ENCODE results near the gene SDHAF2.
"Not testable (repeated sequence)": the region's sequence is repeated elsewhere in the genome, so short reads cannot be mapped to it uniquely, and the experiment has no call there.

DNA sequence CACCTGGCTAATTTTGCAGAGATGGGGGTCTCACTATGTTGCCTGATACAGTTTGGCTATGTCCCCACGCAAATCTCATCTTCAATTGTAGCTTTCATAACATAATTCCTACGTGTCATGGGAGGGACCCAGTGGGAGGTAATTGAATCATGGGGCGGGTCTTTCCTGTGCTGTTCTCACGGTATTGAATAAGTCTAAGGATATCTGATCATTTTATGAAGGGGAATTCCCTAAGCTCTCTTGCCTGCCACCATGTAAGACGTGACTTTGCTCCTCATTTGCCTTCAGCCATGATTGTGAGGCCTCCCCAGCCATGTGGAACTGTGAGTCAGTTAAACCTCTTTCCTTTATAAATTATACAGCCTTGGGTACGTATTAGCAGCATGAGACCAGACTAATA lies 37.7 kb downstream of the SDHAF2 start:
- TF ChIP-seq, protein P1, sequence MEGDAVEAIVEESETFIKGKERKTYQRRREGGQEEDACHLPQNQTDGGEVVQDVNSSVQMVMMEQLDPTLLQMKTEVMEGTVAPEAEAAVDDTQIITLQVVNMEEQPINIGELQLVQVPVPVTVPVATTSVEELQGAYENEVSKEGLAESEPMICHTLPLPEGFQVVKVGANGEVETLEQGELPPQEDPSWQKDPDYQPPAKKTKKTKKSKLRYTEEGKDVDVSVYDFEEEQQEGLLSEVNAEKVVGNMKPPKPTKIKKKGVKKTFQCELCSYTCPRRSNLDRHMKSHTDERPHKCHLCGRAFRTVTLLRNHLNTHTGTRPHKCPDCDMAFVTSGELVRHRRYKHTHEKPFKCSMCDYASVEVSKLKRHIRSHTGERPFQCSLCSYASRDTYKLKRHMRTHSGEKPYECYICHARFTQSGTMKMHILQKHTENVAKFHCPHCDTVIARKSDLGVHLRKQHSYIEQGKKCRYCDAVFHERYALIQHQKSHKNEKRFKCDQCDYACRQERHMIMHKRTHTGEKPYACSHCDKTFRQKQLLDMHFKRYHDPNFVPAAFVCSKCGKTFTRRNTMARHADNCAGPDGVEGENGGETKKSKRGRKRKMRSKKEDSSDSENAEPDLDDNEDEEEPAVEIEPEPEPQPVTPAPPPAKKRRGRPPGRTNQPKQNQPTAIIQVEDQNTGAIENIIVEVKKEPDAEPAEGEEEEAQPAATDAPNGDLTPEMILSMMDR (IDR thresholded peaks at IDR 0.05), result not testable (repeated sequence)
- TF ChIP-seq SIN3A (IDR thresholded peaks at IDR 0.05; ENCODE audit: borderline replicate concordance, insufficient read depth, low read depth, low read length), result not testable (repeated sequence)

All from Panc1 (cell line).